ENCODE measurements around the gene TMEM62. TPM values are rescaled to one million over a fixed set of nuclear protein-coding genes. Genes with fewer than 3 reads are reported as not detected.

TMEM62 gene
- total and polyA plus RNA-seq, 9 of the 15 experiments (the other 6 are each of a cell fraction or from before 2014, with no cell fraction given) = 4.4 to 16.6 (median 11.1) TPM

- no peak for FAIRE-seq
- no peak for DNase-seq (ENCODE audit: extremely low read depth in 1 of 4, low spot score in 3 of 4)
- Histone ChIP-seq H3K27me3 (ENCODE audit: control insufficient read depth in 2 of 2, insufficient read depth in 2 of 2, low read length in 2 of 2) (no peaks in the 10 kb centered on the region), H3K79me2 (ENCODE audit: control insufficient read depth, insufficient read depth, low read length) (peaks cover 3% of the 10 kb centered on the region; the same call in 2 of the 3 replicates), H2AFZ (ENCODE audit: low read depth, low read length) (no peak overlapping the region), H4K20me1 (replicated peaks; ENCODE audit: control insufficient read depth, insufficient read depth, low read length) (no peaks in the 10 kb centered on the region), H3K9me1 (ENCODE audit: control insufficient read depth, insufficient read depth, low read length) (no peaks in the 10 kb centered on the region), H3K27ac (ENCODE audit: extremely low read depth, low read depth, low read length) (no peak overlapping the region), H3K9me3 (replicated peaks; ENCODE audit: control insufficient read depth, insufficient read depth, low read depth, low read length) (no peaks in the 10 kb centered on the region), H3K9ac (ENCODE audit: insufficient read depth in 1 of 2, low read depth in 2 of 2, low read length in 2 of 2) (no peak overlapping the region), H3K4me3 (no peak overlapping the region), H3K4me2 (ENCODE audit: insufficient read depth, low read length) (no peak overlapping the region), H3K36me3 (ENCODE audit: control insufficient read depth, insufficient read depth, low read length) (no peaks in the 10 kb centered on the region), H3K4me1 (replicated peaks in 1 of 2; ENCODE audit: control insufficient read depth in 2 of 2, insufficient read depth in 2 of 2, low read length in 2 of 2) (no peaks in the 10 kb centered on the region; a peak in 2 of 5 replicates)
- no TSS peak for BruUV-seq (replicated peaks)
- ATAC-seq = no peak
- ChIA-PET CTCF (ENCODE audit: low intra/inter-chr PET ratio) (no interaction called here), POLR2A (interaction anchor here (0.6 to 1.8 kb wide), 2 partner anchors 10 to 1399 kb away, joined by 3 to 8 read pairs; no protein-coding TSS in a partner anchor)
- 52% methylated on average over 3 of the region's 3 CpGs for WGBS (ENCODE audit: insufficient coverage, low coverage, missing lambda C conversion rate)
- in situ Hi-C loops (cut with MboI) (no loop called here), intact Hi-C loops (cut with micrococcal nuclease) (no loop called here)
- TF ChIP-seq ETS2 (tag; IDR thresholded peaks at IDR 0.05; ENCODE audit: borderline replicate concordance, poor library complexity, severe bottlenecking) (no peak), THRAP3 (IDR thresholded peaks at IDR 0.05; ENCODE audit: borderline replicate concordance) (no peak), ZNF584 (CRISPR knock-in tag; IDR thresholded peaks at IDR 0.05; ENCODE audit: low read depth) (no peak), ZBTB1 (CRISPR knock-in tag; IDR thresholded peaks at IDR 0.05; ENCODE audit: borderline replicate concordance, low read depth) (no peak), RBM17 (IDR thresholded peaks at IDR 0.05; ENCODE audit: borderline replicate concordance, low read depth, low read length) (no peak), MTA1 (IDR thresholded peaks at IDR 0.05; ENCODE audit: borderline replicate concordance) (no peak), NFIX (CRISPR knock-in tag; IDR thresholded peaks at IDR 0.05; ENCODE audit: low read depth) (no peak), ZNF124 (CRISPR knock-in tag; IDR thresholded peaks at IDR 0.05) (no peak), SMAD3 (CRISPR knock-in tag; conservative IDR thresholded peaks at IDR 0.05) (no peak)
- TF ChIP-seq, protein P1, sequence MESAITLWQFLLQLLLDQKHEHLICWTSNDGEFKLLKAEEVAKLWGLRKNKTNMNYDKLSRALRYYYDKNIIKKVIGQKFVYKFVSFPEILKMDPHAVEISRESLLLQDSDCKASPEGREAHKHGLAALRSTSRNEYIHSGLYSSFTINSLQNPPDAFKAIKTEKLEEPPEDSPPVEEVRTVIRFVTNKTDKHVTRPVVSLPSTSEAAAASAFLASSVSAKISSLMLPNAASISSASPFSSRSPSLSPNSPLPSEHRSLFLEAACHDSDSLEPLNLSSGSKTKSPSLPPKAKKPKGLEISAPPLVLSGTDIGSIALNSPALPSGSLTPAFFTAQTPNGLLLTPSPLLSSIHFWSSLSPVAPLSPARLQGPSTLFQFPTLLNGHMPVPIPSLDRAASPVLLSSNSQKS (CRISPR knock-in tag; IDR thresholded peaks at IDR 0.05) = no peak
- TF ChIP-seq, protein P2, sequence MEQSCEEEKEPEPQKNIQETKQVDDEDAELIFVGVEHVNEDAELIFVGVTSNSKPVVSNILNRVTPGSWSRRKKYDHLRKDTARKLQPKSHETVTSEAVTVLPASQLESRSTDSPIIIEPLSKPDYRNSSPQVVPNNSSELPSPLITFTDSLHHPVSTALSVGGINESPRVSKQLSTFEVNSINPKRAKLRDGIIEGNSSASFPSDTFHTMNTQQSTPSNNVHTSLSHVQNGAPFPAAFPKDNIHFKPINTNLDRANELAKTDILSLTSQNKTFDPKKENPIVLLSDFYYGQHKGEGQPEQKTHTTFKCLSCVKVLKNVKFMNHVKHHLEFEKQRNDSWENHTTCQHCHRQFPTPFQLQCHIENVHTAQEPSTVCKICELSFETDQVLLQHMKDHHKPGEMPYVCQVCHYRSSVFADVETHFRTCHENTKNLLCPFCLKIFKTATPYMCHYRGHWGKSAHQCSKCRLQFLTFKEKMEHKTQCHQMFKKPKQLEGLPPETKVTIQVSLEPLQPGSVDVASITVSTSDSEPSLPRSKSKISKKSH (CRISPR knock-in tag; IDR thresholded peaks at IDR 0.05) = no peak
- TF ChIP-seq, protein P3, sequence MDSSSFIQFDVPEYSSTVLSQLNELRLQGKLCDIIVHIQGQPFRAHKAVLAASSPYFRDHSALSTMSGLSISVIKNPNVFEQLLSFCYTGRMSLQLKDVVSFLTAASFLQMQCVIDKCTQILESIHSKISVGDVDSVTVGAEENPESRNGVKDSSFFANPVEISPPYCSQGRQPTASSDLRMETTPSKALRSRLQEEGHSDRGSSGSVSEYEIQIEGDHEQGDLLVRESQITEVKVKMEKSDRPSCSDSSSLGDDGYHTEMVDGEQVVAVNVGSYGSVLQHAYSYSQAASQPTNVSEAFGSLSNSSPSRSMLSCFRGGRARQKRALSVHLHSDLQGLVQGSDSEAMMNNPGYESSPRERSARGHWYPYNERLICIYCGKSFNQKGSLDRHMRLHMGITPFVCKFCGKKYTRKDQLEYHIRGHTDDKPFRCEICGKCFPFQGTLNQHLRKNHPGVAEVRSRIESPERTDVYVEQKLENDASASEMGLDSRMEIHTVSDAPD (CRISPR knock-in tag; IDR thresholded peaks at IDR 0.05) = no peak
Measured at GRCh38 chr15:43111354-43111753, 22.0 kb upstream of the TMEM62 start.

All from K562 (cell line).